ENCODE results near the gene CASD1. TPM values are rescaled to one million over a fixed set of nuclear protein-coding genes. Genes with fewer than 3 reads are reported as not detected.

CASD1 gene
- total RNA-seq, 1 donor from 2014 or later = 13.0 TPM

DNA sequence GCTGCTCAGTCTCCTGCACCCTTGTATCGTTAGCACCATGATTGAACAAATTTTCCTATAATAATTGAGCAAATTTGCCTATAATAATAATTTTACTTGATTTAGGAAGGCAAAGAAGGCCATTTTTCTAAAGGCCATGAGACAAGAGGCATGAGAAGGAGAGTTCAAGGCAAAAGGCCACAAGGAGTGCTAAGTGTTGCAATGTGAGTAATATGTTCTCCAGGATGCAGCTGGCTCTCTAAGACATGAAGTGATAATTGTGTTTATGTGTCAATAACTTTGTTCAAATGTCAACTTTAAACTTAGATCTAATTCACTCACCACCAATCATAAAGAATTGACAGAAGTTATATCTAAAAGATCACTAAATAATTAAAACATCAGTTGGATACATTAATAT is 92.6 kb downstream of the CASD1 start:
- no peak for FAIRE-seq
- Histone ChIP-seq H3K9ac (ENCODE audit: low read length) (no peak overlapping the region), H3K36me3 (ENCODE audit: insufficient read depth, low read length) (peaks cover 6% of the 10 kb centered on the region), H3K27ac (ENCODE audit: low read depth, low read length) (no peak overlapping the region), H2AFZ (ENCODE audit: low read depth, low read length) (no peak overlapping the region), H3K4me1 (ENCODE audit: insufficient read depth, low read length) (no peaks in the 10 kb centered on the region), H3K79me2 (ENCODE audit: insufficient read depth, low read length) (no peaks in the 10 kb centered on the region), H3K27me3 (ENCODE audit: insufficient read depth, low read length) (no peaks in the 10 kb centered on the region), H4K20me1 (ENCODE audit: insufficient read depth, low read length) (no peaks in the 10 kb centered on the region), H3K9me3 (ENCODE audit: insufficient read depth, low read depth, low read length) (no peaks in the 10 kb centered on the region), H3K4me2 (ENCODE audit: low read length) (no peak overlapping the region), H3K4me3 (ENCODE audit: insufficient read depth, low read depth, low read length) (no peak overlapping the region)
- DNase-seq (ENCODE audit: low read depth) = no peak
- H3K27me3 Mint-ChIP-seq (ENCODE audit: low read depth, unreplicated experiment) = no peaks in the 10 kb centered on the region
- peaks cover 3% of the 10 kb centered on the region for H3K9me3 Mint-ChIP-seq (ENCODE audit: unreplicated experiment)
- no peaks in the 10 kb centered on the region for H3K4me1 Mint-ChIP-seq (ENCODE audit: low read depth, unreplicated experiment)
- H3K36me3 Mint-ChIP-seq (ENCODE audit: low read depth, unreplicated experiment) = peaks cover 3% of the 10 kb centered on the region
- TF ChIP-seq EZH2 (IDR thresholded peaks at IDR 0.05; ENCODE audit: insufficient read depth, low read length) = no peak
- no peak for TF ChIP-seq CTCF (IDR thresholded peaks at IDR 0.05; ENCODE audit: insufficient read depth, low read depth, low read length)
- H3K4me3 Mint-ChIP-seq (ENCODE audit: unreplicated experiment) = no peak overlapping the region
- no peak overlapping the region for H3K27ac Mint-ChIP-seq (ENCODE audit: unreplicated experiment)

DNA sequence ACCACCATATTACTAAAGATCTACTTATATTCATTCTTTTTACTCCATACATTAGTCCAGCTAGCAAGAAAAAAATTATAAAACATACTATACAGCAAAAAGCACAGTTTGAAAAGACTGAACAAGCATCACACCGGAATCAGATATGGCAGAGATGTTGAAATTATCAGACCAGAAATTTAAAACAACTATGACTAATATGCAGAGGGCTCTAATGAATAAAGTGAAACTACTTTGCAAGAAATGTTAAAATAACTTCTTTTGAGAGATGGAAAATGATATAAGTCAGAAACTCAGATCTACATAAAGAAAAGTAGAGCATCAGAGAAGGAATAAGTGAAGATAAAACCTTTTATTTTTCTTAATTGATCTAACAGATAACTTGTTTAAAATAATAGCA is 95.4 kb downstream of the CASD1 start:
- no peak overlapping the region for H3K27ac ChIP-seq (ENCODE audit: low read depth, low read length)
- H3K9me3 ChIP-seq (ENCODE audit: insufficient read depth, low read depth, low read length) = no peaks in the 10 kb centered on the region
- TF ChIP-seq CTCF (IDR thresholded peaks at IDR 0.05; ENCODE audit: insufficient read depth, low read depth, low read length) = no peak
- FAIRE-seq (no peak), DNase-seq (ENCODE audit: low read depth) (no peak)
- H3K4me1 ChIP-seq (ENCODE audit: insufficient read depth, low read length) = no peaks in the 10 kb centered on the region
- peaks cover 9% of the 10 kb centered on the region for H3K36me3 Mint-ChIP-seq (ENCODE audit: low read depth, unreplicated experiment)
- no peaks in the 10 kb centered on the region for H3K36me3 ChIP-seq (ENCODE audit: insufficient read depth, low read length)
- peaks cover 3% of the 10 kb centered on the region for H3K9me3 Mint-ChIP-seq (ENCODE audit: unreplicated experiment)
- no peak overlapping the region for H3K4me3 ChIP-seq (ENCODE audit: insufficient read depth, low read depth, low read length)
- H3K4me1 Mint-ChIP-seq (ENCODE audit: low read depth, unreplicated experiment) = no peaks in the 10 kb centered on the region
- no peaks in the 10 kb centered on the region for H3K27me3 ChIP-seq (ENCODE audit: insufficient read depth, low read length)
- H3K27me3 Mint-ChIP-seq (ENCODE audit: low read depth, unreplicated experiment) = no peaks in the 10 kb centered on the region
- H3K4me2 ChIP-seq (ENCODE audit: low read length) = no peak overlapping the region
- no peak overlapping the region for H3K27ac Mint-ChIP-seq (ENCODE audit: unreplicated experiment)
- no peak overlapping the region for H2AFZ ChIP-seq (ENCODE audit: low read depth, low read length)
- no peaks in the 10 kb centered on the region for H4K20me1 ChIP-seq (ENCODE audit: insufficient read depth, low read length)
- no peak overlapping the region for H3K9ac ChIP-seq (ENCODE audit: low read length)
- H3K79me2 ChIP-seq (ENCODE audit: insufficient read depth, low read length) = no peaks in the 10 kb centered on the region
- no peak overlapping the region for H3K4me3 Mint-ChIP-seq (ENCODE audit: unreplicated experiment)

Other genes starting within 250 kb of the CASD1 start
- 6,748 and 8,907 TPM in 2 replicates for gene COL1A2, start 114.9 kb upstream of the CASD1 start, total RNA-seq
- 33.4 and 38.3 TPM in 2 replicates for gene SGCE, start 146.3 kb downstream of the CASD1 start, total RNA-seq